WI38 (cell line): ENCODE data around the gene FAM117A.
"Not testable (repeated sequence)": the region's sequence is repeated elsewhere in the genome, so short reads cannot be mapped to it uniquely, and the experiment has no call there.

Experiments
- H3K4me3 ChIP-seq: 2 replicates; pipeline ENCODE4 v1.5.1; 2011; ENCODE audit warnings: low read depth, mild to moderate bottlenecking, control low read depth, low read length
- CTCF ChIP-seq: IDR thresholded peaks from 2 replicates; pipeline ENCODE4 v1.5.1; 2012; ENCODE audit warnings: low read depth, mild to moderate bottlenecking, control low read depth, low read length

Gene FAM117A

GRCh38 chr17:49728425-49728824 is 35.5 kb downstream of the FAM117A start:
- no peak overlapping the region for H3K4me3 ChIP-seq
- TF ChIP-seq CTCF, result no peak

- H3K4me3 ChIP-seq, result no peak overlapping the region
- TF ChIP-seq CTCF, result no peak
These were observed 36.6 kb downstream of the FAM117A start for GRCh38 chr17:49727380-49727779.

GRCh38 chr17:49725452-49726130 is 38.3 kb downstream of the FAM117A start:
- TF ChIP-seq CTCF, result no peak
- no peak overlapping the region for H3K4me3 ChIP-seq

DNA sequence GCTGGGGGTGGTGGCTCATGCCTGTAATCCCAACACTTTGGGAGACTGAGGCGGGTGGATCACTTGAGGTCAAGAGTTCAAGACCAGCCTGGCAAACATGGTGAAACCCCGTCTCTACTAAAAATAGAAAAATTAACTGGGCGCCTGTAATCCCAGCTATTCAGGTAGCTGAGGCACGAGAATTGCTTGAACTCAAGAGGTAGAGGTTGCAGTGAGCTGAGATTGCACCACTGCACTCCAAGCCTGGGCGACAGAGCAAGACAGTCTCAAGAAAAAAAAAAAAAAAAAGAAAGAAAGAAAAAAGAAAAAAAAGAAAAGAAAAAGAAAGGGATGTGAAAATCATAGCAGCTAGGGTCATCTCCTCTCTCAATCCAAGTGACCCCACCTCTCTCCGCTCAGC is 39.4 kb downstream of the FAM117A start:
- not testable (repeated sequence) for H3K4me3 ChIP-seq

DNA sequence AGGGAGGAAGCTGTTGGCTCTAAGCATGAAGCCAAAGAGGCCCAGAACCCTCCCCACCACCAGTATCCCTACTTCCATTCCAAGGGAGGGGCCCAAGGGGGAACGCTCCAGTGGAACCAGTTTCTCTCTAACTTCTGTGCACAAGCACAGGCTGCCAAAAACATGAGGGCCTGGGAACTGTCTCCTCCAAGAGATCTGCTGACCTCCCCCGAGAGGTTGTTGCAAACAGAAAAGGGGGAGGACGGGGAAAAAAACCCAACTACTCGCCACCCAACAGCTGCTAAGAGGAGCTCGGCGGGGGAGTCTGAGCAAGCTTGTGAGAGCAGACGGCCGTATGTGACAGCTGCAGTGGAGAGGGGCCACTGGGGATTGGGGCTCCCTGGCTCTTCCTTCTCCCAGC is 40.5 kb downstream of the FAM117A start:
- H3K4me3 ChIP-seq, result no peak overlapping the region
- TF ChIP-seq CTCF, result no peak

DNA sequence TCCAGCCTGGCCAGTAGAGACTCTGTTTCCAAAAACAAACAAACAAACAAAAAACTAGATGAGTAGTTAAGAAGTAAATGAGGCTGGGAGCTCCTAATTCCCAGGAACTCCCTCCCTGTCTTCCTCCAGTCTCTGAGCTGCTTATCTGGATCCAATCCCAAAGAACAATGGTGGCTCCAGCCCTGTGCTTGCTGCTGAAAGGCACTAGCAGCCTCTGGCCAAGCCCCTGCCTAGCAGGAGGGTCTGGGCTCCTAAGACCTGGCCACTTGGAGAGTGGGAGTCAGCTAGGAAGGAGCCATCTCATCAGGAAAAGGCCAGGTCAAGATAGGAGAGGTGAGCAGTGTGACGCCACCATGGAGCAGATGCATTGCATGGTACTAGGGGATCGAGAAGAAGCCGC is 41.9 kb downstream of the FAM117A start:
- no peak for TF ChIP-seq CTCF
- no peak overlapping the region for H3K4me3 ChIP-seq

DNA sequence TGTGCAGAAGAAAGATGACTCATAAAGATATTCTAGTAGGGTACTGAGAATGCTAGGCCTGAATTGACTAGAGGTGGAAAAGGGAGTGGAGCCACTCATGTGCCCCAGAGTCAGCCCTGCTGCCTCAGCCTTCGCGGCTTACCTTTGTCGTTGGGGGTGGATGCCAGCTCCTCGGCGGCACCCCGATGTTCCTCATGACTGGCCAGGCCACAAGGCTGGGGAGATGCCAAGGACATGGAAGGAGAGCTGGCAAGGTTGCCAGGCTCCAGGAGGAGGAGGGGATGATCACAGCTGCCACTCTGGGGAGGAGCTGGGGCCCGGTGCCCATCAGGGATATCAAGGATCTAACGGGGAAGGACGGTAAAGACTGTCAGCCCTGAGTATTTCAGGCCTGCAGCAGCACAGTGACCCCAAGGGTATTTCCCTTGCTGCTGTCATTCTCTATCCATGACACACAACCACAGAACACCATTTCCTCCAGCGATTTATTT is 46.5 kb downstream of the FAM117A start:
- no peak overlapping the region for H3K4me3 ChIP-seq
- no peak for TF ChIP-seq CTCF
